WERI-Rb-1 (cell line): ENCODE results near the gene NFATC1.

ENCODE experiments used
- DNase-seq: peaks from one replicate; pipeline ENCODE4 v3.0.0-alpha.2; 2020
- H3K27ac ChIP-seq: fragments of 250-450 bp; sonication (Bioruptor Pico); 2 replicates; pipeline ENCODE4 v1.5.1; 2020; ENCODE audit warnings: mild to moderate bottlenecking, moderate library complexity
- H3K27me3 ChIP-seq: fragments of 250-450 bp; sonication (Bioruptor Pico); 2 replicates; pipeline ENCODE4 v1.5.1; 2021; ENCODE audit warnings: mild to moderate bottlenecking, low read depth, moderate library complexity; ENCODE audit not compliant: insufficient read depth, severe bottlenecking
- H3K36me3 ChIP-seq: fragments of 250-450 bp; sonication (Bioruptor Pico); 2 replicates; pipeline ENCODE4 v1.5.1; 2020; ENCODE audit warnings: mild to moderate bottlenecking, moderate library complexity
- H3K4me3 ChIP-seq: 2 replicates; pipeline ENCODE4 v1.5.1; 2011; ENCODE audit warnings: low read depth, mild to moderate bottlenecking, control low read depth, low read length
- H3K9me3 ChIP-seq: fragments of 250-450 bp; sonication (Bioruptor Pico); 2 replicates; pipeline ENCODE4 v1.5.1; 2021; ENCODE audit warnings: mild to moderate bottlenecking, moderate library complexity; ENCODE audit not compliant: severe bottlenecking
- TF ChIP-seq, protein P1 (sequence below): IDR thresholded peaks from 2 replicates; pipeline ENCODE4 v1.5.1; 2011; ENCODE audit warnings: low read depth, mild to moderate bottlenecking, control low read depth, inconsistent platforms, low read length

The NFATC1 gene

GRCh38 chr18:79418642-79419041, 22.9 kb downstream of the NFATC1 start:
- H3K27ac ChIP-seq, result no peak overlapping the region
- H3K9me3 ChIP-seq, result no peaks in the 10 kb centered on the region
- TF ChIP-seq, protein P1, sequence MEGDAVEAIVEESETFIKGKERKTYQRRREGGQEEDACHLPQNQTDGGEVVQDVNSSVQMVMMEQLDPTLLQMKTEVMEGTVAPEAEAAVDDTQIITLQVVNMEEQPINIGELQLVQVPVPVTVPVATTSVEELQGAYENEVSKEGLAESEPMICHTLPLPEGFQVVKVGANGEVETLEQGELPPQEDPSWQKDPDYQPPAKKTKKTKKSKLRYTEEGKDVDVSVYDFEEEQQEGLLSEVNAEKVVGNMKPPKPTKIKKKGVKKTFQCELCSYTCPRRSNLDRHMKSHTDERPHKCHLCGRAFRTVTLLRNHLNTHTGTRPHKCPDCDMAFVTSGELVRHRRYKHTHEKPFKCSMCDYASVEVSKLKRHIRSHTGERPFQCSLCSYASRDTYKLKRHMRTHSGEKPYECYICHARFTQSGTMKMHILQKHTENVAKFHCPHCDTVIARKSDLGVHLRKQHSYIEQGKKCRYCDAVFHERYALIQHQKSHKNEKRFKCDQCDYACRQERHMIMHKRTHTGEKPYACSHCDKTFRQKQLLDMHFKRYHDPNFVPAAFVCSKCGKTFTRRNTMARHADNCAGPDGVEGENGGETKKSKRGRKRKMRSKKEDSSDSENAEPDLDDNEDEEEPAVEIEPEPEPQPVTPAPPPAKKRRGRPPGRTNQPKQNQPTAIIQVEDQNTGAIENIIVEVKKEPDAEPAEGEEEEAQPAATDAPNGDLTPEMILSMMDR, result no peak
- H3K36me3 ChIP-seq, result peaks cover 47% of the 10 kb centered on the region
- no peaks in the 10 kb centered on the region for H3K27me3 ChIP-seq
- no peak overlapping the region for H3K4me3 ChIP-seq
- no peak for DNase-seq

- no peaks in the 10 kb centered on the region for H3K27me3 ChIP-seq
- peak; percentile 40 for DNase-seq
- H3K4me3 ChIP-seq, result no peak overlapping the region
Measured at GRCh38 chr18:79420033-79420745, 24.5 kb downstream of the NFATC1 start.

DNA sequence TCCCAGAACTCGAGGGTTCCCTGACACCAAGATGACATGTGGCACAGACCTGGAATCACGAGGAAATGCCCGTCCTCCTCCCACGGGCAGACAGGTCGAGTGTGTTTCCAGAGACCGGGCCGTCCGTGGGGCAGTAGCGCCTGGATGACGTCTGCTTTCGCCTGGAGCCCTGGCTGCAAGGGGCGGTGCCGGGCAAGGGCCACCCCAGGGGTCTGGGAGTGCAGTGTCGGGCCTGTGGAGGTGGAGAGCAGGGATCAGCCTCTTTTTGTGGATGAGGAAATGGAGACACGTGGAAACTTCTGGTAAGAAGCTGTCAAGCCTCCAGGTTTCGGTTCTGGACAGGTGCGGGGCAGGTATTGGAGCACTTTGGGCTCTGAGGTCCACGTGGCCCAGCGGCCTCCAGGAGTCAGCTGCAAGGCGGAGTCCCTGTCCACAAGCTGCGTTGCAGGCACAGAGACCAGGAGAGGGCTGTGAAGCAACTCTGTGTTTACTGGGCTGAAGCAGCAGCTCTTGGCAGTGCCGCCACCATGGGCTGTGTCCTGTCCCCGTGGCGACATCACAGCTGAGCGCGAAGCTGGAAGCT, 25.6 kb downstream of the NFATC1 start:
- H3K4me3 ChIP-seq, result no peak overlapping the region
- no peaks in the 10 kb centered on the region for H3K27me3 ChIP-seq
- DNase-seq, result no peak
- no peaks in the 10 kb centered on the region for H3K9me3 ChIP-seq
- H3K36me3 ChIP-seq, result peaks cover 41% of the 10 kb centered on the region
- TF ChIP-seq, protein P1, result no peak
- no peak overlapping the region for H3K27ac ChIP-seq

More at GRCh38 chr18:79420033-79420745, 24.5 kb downstream of the NFATC1 start:
- TF ChIP-seq, protein P1, result no peak
- Histone ChIP-seq H3K27ac (no peak overlapping the region), H3K9me3 (no peaks in the 10 kb centered on the region), H3K36me3 (peaks cover 34% of the 10 kb centered on the region)

DNA sequence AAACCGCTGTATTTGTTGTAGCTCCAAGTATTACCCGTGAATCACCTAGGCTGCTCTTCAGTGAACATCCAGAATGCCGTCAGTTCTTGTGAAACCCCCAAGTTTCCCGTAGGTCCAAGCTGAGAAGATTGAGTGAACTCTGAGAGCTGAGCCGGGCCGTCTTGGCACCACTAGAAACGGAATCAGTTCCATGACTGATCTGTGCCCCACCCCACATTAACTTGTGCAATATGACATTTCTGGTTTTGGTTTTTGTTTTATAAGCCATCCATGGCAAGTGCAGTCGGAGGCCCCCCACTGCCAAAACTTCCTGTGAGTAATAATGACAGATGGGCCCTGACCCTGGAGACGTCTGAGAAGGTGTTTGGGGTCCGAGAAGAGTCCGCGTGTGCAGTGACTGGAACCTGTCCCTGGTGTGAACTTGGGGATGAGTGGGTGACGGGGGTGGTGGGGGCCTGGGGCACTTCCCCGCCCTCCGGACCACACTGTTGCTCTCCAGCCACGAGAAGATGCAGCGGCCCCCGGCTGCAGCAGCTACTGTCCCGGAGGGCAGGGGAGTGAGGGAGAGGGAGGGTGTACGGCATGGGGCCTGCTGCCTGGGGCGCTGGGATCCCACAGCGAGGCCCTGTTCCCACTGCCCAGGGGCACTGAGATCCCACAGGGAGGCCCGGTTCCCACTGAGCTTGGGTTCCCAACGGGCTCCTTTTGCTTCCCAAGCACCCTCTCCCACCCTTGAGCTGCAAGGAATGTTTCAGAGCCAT, 26.5 kb downstream of the NFATC1 start:
- H3K27me3 ChIP-seq, result no peaks in the 10 kb centered on the region
- TF ChIP-seq, protein P1, result no peak
- DNase-seq, result no peak
- no peaks in the 10 kb centered on the region for H3K9me3 ChIP-seq
- peaks cover 42% of the 10 kb centered on the region for H3K36me3 ChIP-seq
- no peak overlapping the region for H3K27ac ChIP-seq
- H3K4me3 ChIP-seq, result no peak overlapping the region

DNA sequence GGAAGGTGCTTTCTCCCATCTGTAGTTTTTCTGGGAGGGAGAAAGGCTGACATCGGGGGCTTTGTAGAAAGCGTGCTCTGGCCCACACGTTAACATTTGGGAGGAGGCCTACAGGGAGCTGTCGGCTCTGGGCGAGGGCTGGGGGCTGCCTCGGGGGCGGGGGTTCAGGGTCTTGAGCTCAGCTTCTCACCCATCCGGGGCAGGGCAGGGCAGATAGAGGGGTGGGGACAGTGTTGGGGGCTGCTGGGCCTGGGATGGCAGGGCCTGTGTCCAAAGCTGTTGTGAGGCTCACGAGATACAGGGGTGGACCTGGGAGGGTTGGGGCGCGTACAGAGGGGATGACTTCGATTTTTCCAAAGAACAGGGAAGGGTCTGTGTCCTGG, 27.0 kb downstream of the NFATC1 start:
- no peak overlapping the region for H3K27ac ChIP-seq

More for the DNA sequence above, 27.0 kb downstream of the NFATC1 start:
- Histone ChIP-seq H3K9me3 (no peaks in the 10 kb centered on the region), H3K27me3 (no peaks in the 10 kb centered on the region), H3K4me3 (no peak overlapping the region), H3K36me3 (peaks cover 42% of the 10 kb centered on the region)
- DNase-seq, result no peak
- TF ChIP-seq, protein P1, result no peak
